HL-60/S4 treated with retinoic acid at 250 ng/mL for 4 days and 3 days (cell line): Measurements from ENCODE around the gene ABHD12B.

Experiments used
- in situ Hi-C: fragments of 300-500 bp; cut with MboI; formaldehyde crosslinking; loops from 2 replicates; pipeline ENCODE4 v1.7.0; 2022; ENCODE audit warnings: low sequenced_read_pairs

Gene ABHD12B

GRCh38 chr14:50871914-50872732 lies at the start of gene ABHD12B:
Gene ABHD12B (plus strand): TSS chr14:50872053. CDS start chr14:50872175, 122 bp downstream.
- in situ Hi-C loops: no loop called here

GRCh38 chr14:50822501-50823042 lies 49.3 kb upstream of the ABHD12B start:
- in situ Hi-C loops: no loop called here

GRCh38 chr14:50823051-50823761 lies 48.6 kb upstream of the ABHD12B start:
- in situ Hi-C loops: no loop called here

- in situ Hi-C loops: no loop called here
These were observed 47.9 kb upstream of the ABHD12B start for GRCh38 chr14:50823762-50824636.

- in situ Hi-C loops: no loop called here
These were observed 46.5 kb upstream of the ABHD12B start for GRCh38 chr14:50825307-50825706.

GRCh38 chr14:50826681-50827080 lies 45.2 kb upstream of the ABHD12B start:
- in situ Hi-C loops: no loop called here

- in situ Hi-C loops: no loop called here
These were observed 42.9 kb upstream of the ABHD12B start for GRCh38 chr14:50828721-50829488.

- in situ Hi-C loops: no loop called here
These were observed 42.3 kb upstream of the ABHD12B start for GRCh38 chr14:50829489-50830043.

- in situ Hi-C loops: no loop called here
These were observed 41.6 kb upstream of the ABHD12B start for GRCh38 chr14:50830044-50830931.

GRCh38 chr14:50830932-50831725 lies 40.7 kb upstream of the ABHD12B start, which contains the start of gene NIN:
Gene NIN (minus strand): TSS chr14:50831162. CDS start chr14:50822056, 9,106 bp downstream.
- in situ Hi-C loops: no loop called here

- in situ Hi-C loops: no loop called here
These were observed 40.1 kb upstream of the ABHD12B start for GRCh38 chr14:50831726-50832168.

- in situ Hi-C loops: no loop called here
These were observed 38.8 kb upstream of the ABHD12B start for GRCh38 chr14:50832935-50833630.

- in situ Hi-C loops: no loop called here
These were observed 37.0 kb upstream of the ABHD12B start for GRCh38 chr14:50834802-50835276.

GRCh38 chr14:50835280-50835679 lies 36.6 kb upstream of the ABHD12B start:
- in situ Hi-C loops: no loop called here

GRCh38 chr14:50836515-50836914 lies 35.3 kb upstream of the ABHD12B start:
- in situ Hi-C loops: no loop called here

- in situ Hi-C loops: no loop called here
These were observed 34.6 kb upstream of the ABHD12B start for GRCh38 chr14:50837271-50837670.

GRCh38 chr14:50837850-50838470 lies 33.9 kb upstream of the ABHD12B start:
- in situ Hi-C loops: no loop called here
